Measurements from ENCODE around the gene FBXO42. TPM values are rescaled to one million over a fixed set of nuclear protein-coding genes. Genes with fewer than 3 reads are reported as not detected.

FBXO42 gene
- total and polyA plus RNA-seq, 9 of the 15 experiments (the other 6 are each of a cell fraction or from before 2014, with no cell fraction given): 7.2 to 24.8 (median 17.4) TPM

DNA sequence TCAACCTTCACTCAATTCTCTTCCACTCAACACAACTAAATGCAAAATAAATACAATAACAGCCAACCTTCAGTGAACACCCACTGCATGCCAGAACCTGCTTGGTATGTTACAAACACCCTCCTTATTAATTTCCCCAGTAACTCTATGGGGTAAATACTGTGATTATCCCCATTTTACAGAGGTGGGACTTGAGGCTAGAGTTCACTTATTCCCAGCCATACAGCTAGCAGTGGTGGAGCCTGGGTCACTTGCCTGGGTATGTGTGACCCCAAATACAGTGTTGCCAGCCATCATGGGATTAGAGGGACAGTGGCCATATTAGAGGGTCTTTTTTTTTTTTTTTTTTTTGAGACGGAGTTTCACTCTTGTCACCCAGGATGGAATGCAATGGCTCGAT is 116.9 kb downstream of the FBXO42 start:
- POLR2A ChIA-PET: interaction anchor here (0.7 to 2.1 kb wide), 5 partner anchors 9 to 1442 kb away, joined by 3 to 5 read pairs (median 4); no protein-coding TSS in a partner anchor
- FAIRE-seq: no peak
- Histone ChIP-seq H3K9me3 (replicated peaks; ENCODE audit: control insufficient read depth, insufficient read depth, low read depth, low read length) (0 out of 2 replicates have a peak, but pooled peaks cover 3% of the 10 kb centered on the region), H3K79me2 (ENCODE audit: control insufficient read depth, insufficient read depth, low read length) (peaks cover 12% of the 10 kb centered on the region), H4K20me1 (replicated peaks; ENCODE audit: control insufficient read depth, insufficient read depth, low read length) (no peaks in the 10 kb centered on the region), H3K27ac (ENCODE audit: extremely low read depth, low read depth, low read length) (no peak overlapping the region), H3K4me3 (no peak overlapping the region), H3K4me1 (replicated peaks in 1 of 2; ENCODE audit: control insufficient read depth in 2 of 2, insufficient read depth in 2 of 2, low read length in 2 of 2) (peaks cover 41 to 43% of the 10 kb centered on the region in 2 experiments; a peak in 4 of 5 replicates), H3K9ac (ENCODE audit: insufficient read depth in 1 of 2, low read depth in 2 of 2, low read length in 2 of 2) (no peak overlapping the region), H3K27me3 (ENCODE audit: control insufficient read depth in 2 of 2, insufficient read depth in 2 of 2, low read length in 2 of 2) (no peaks in the 10 kb centered on the region), H3K36me3 (ENCODE audit: control insufficient read depth, insufficient read depth, low read length) (peaks cover 18% of the 10 kb centered on the region; the same call in 2 of the 3 replicates), H3K4me2 (ENCODE audit: insufficient read depth, low read length) (peak overlapping the region; percentile 33; the same call in 1 of the 2 replicates), H2AFZ (ENCODE audit: low read depth, low read length) (no peak overlapping the region), H3K9me1 (ENCODE audit: control insufficient read depth, insufficient read depth, low read length) (peaks cover 8% of the 10 kb centered on the region)
- BruUV-seq (replicated peaks): no TSS peak
- in situ Hi-C loops (cut with MboI) (no loop called here), intact Hi-C loops (cut with micrococcal nuclease) (no loop called here)
- no peak for ATAC-seq
- WGBS (ENCODE audit: insufficient coverage, low coverage, missing lambda C conversion rate): 83% methylated on average over 1 of the region's 2 CpGs
- CTCF ChIA-PET (ENCODE audit: low intra/inter-chr PET ratio): no interaction called here
- no peak for DNase-seq (ENCODE audit: extremely low read depth in 1 of 4, low spot score in 3 of 4)
- TF ChIP-seq BCOR (IDR thresholded peaks at IDR 0.05) (peak; percentile 85), SMARCB1 (IDR thresholded peaks at IDR 0.05; ENCODE audit: insufficient read length, low read depth) (no peak), HDAC6 (IDR thresholded peaks at IDR 0.05; ENCODE audit: low read depth, low read length) (no peak), HDGF (IDR thresholded peaks at IDR 0.05) (peak; percentile 51; the same call in 1 of the 2 replicates), EWSR1 (IDR thresholded peaks at IDR 0.05; ENCODE audit: borderline replicate concordance, low read depth, partially characterized antibody) (no peak), YBX1 (IDR thresholded peaks at IDR 0.05) (no peak), ZBTB1 (CRISPR knock-in tag; IDR thresholded peaks at IDR 0.05; ENCODE audit: borderline replicate concordance, low read depth) (no peak), TCFL5 (CRISPR knock-in tag; conservative IDR thresholded peaks at IDR 0.05) (no peak), JUN (IDR thresholded peaks at IDR 0.05; ENCODE audit: borderline replicate concordance, low read depth, low read length) (no peak), JUN (CRISPR knock-in tag; IDR thresholded peaks at IDR 0.05; ENCODE audit: borderline replicate concordance) (no peak), NR1H2 (CRISPR knock-in tag; IDR thresholded peaks at IDR 0.05) (no peak), SMARCA5 (IDR thresholded peaks at IDR 0.05) (peak; percentile 26; the same call in 1 of the 2 replicates), FOXK2 (conservative IDR thresholded peaks at IDR 0.05 in 1 of 2, IDR thresholded peaks at IDR 0.05 in 1 of 2; ENCODE audit: low read depth in 2 of 2) (no peak), SMARCE1 (IDR thresholded peaks at IDR 0.05) (no peak), USF1 (CRISPR knock-in tag; IDR thresholded peaks at IDR 0.05) (no peak), HDAC1 (IDR thresholded peaks at IDR 0.05) (0 out of 4 replicates have a peak, but pooled peaks of 1 of the 2 experiments have one; percentile 17), GATAD2A (IDR thresholded peaks at IDR 0.05) (no peak), HINFP (tag; conservative IDR thresholded peaks at IDR 0.05; ENCODE audit: low read depth) (no peak), ZNF699 (CRISPR knock-in tag; IDR thresholded peaks at IDR 0.05; ENCODE audit: insufficient replicate concordance) (no peak)
- TF ChIP-seq, protein P1, sequence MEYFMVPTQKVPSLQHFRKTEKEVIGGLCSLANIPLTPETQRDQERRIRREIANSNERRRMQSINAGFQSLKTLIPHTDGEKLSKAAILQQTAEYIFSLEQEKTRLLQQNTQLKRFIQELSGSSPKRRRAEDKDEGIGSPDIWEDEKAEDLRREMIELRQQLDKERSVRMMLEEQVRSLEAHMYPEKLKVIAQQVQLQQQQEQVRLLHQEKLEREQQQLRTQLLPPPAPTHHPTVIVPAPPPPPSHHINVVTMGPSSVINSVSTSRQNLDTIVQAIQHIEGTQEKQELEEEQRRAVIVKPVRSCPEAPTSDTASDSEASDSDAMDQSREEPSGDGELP (CRISPR knock-in tag; IDR thresholded peaks at IDR 0.05; ENCODE audit: borderline replicate concordance): no peak

Data from K562 (cell line).